Dermis blood vessel endothelial cell (primary cell): ENCODE results near the gene MTHFS. TPM values are rescaled to one million over a fixed set of nuclear protein-coding genes. Genes with fewer than 3 reads are reported as not detected.

Experiments used
- DNase-seq: peaks from one replicate; pipeline ENCODE4 v3.0.0; 2010
- total RNA-seq: library from RNA; depleted of rRNA; stranded (reverse); fragments of >200 nt; gene quantifications from 2 replicates; pipeline ENCODE4 v1.2.3, GENCODE V29; 2014

The MTHFS gene
- total RNA-seq, 1 donor from 2014 or later = 13.1 TPM

DNA sequence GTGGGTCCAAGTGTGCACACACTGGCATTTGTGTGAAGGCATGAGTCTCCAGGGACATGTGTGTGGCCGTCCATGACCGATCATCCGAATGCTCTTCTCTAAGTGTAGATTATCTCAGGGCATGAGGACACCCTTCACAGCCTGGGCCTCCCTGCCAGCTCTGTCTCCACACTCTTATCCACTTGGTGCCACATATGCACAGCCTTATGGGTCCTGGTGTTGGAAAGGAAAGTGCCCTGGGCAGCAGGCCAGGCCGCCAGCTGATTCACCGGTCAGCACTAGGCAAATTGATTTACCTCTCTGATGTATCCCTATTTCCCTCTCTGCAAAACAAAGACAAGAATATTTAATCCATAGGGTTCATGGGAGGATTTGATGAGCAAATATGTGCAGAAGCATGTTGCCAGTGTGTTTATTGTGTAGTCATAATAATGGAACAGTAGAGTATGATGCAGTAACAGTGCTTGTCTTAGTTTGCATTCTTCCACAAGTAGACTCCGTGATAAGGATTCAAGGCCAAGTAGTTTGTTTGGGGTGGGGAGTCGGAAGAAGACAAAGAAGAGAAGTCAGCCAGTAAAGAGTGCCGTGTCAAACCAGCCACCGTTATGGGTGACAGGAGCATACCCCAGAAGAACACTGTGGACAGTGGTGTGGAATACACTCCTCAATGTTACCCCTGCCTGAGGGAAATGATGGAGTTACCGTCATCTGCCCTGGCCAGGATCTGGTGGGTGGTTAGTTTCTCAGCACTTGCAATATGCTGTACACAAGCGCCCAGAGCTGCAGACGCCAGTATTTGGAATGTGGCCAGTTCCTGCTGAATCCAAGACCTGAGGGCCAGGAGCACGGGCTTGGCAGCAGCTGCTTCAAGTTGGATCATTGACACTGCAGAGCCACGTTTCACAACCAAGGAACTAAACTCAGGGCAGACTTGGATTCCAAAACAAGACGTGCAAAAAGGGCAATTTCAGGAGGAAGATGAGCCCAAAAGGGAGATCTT is 85.1 kb downstream of the MTHFS start:
- DNase-seq = no peak

GRCh38 chr15:79804838-79805237 is 92.0 kb downstream of the MTHFS start:
- DNase-seq = no peak

DNA sequence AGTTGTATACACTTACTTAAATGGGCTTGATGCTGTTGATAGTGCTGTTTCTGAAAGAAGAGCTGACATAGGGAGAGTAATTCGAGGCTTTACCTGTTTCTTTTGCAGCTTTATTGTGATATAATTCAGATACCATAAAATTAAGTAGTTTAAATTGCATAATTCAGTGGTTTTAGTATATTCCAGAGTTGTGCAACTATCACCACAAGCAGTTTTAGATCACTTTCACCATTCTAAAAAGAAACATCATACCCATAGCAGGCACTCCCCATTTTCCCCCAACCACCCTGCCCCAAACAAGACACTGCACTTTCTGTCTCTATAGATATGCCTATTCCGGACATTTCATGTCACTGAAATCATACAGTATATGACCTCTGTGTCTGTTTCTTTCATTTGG is 98.5 kb downstream of the MTHFS start:
- DNase-seq = no peak

Other genes with a start within 250 kb of the MTHFS start
- not detected in 2 replicates for gene BCL2A1, start 74.2 kb upstream of the MTHFS start, total RNA-seq
- 144 and 153 TPM in 2 replicates for gene ZFAND6, start 162.7 kb upstream of the MTHFS start, total RNA-seq